ENCODE measurements around the gene ELMOD1. TPM values are rescaled to one million over a fixed set of nuclear protein-coding genes. Genes with fewer than 3 reads are reported as not detected.
"Not testable (repeated sequence)": the region's sequence is repeated elsewhere in the genome, so short reads cannot be mapped to it uniquely, and the experiment has no call there.

The ELMOD1 gene
- total RNA-seq, 4 donors from 2014 or later: 0.70 to 3.7 (median 1.6) TPM

GRCh38 chr11:107563702-107564101 lies 27.2 kb upstream of the ELMOD1 start:
- Histone ChIP-seq H3K27me3 (no peaks in the 10 kb centered on the region), H3K4me3 (no peak overlapping the region), H3K27ac (peak overlapping the region; percentile 48 to 89 (median 87)), H3K36me3 (peaks cover 0 to 3% of the 10 kb centered on the region in 2 donors), H3K9me3 (no peaks in the 10 kb centered on the region), H3K4me1 (peaks cover 13 to 22% of the 10 kb centered on the region in 2 donors)
- in situ Hi-C loops (cut with MboI; ENCODE audit: low sequenced_read_pairs in 4 of 4): no loop called here
- ATAC-seq (peak; percentile 35 to 38), DNase-seq (peak in 1 of 2 donors; percentile 17)
- TF ChIP-seq CTCF (IDR thresholded peaks at IDR 0.05 in 4 of 5, conservative IDR thresholded peaks at IDR 0.05 in 1 of 5) (peak; percentile 42 to 69 (median 52)), POLR2A (IDR thresholded peaks at IDR 0.05) (no peak)
- intact Hi-C loops (cut with DNase I; ENCODE audit: low total_unique reads): loop anchor here (5.0 to 10.0 kb wide), 4 partner anchors 209 to 661 kb away; partner anchors contain the start of genes ATM and NPAT

- peaks cover 13 to 22% of the 10 kb centered on the region in 2 donors for H3K4me1 ChIP-seq
- no peaks in the 10 kb centered on the region for H3K9me3 ChIP-seq
- no peaks in the 10 kb centered on the region for H3K36me3 ChIP-seq
- no peaks in the 10 kb centered on the region for H3K27me3 ChIP-seq
- peak overlapping the region; percentile 73 to 92 (median 80) for H3K4me3 ChIP-seq
- in situ Hi-C loops (cut with MboI; ENCODE audit: low sequenced_read_pairs in 4 of 4) (no loop called here), intact Hi-C loops (cut with DNase I; ENCODE audit: low total_unique reads) (loop anchor here (1.0 to 10.0 kb wide), 5 partner anchors 124 to 660 kb away; partner anchors contain the start of genes ATM and NPAT)
- no peak for TF ChIP-seq CTCF (IDR thresholded peaks at IDR 0.05 in 4 of 5, conservative IDR thresholded peaks at IDR 0.05 in 1 of 5)
- no peak for TF ChIP-seq POLR2A (IDR thresholded peaks at IDR 0.05)
- ATAC-seq (no peak), DNase-seq (no peak)
- peak overlapping the region; percentile 86 to 89 (median 88) for H3K27ac ChIP-seq
Measured at GRCh38 chr11:107564877-107565218, 26.1 kb upstream of the ELMOD1 start.

GRCh38 chr11:107565219-107565937 lies 25.6 kb upstream of the ELMOD1 start, which contains the start of gene ALKBH8:
Gene ALKBH8 (minus strand): TSS chr11:107565735. CDS start chr11:107560893, 4,842 bp downstream.
- peak; percentile 59 to 68 for DNase-seq
- peaks cover 13 to 22% of the 10 kb centered on the region in 2 donors for H3K4me1 ChIP-seq
- peak; percentile 95 to 98 for ATAC-seq
- H3K9me3 ChIP-seq: no peaks in the 10 kb centered on the region
- TF ChIP-seq POLR2A (IDR thresholded peaks at IDR 0.05) (no peak), CTCF (IDR thresholded peaks at IDR 0.05 in 4 of 5, conservative IDR thresholded peaks at IDR 0.05 in 1 of 5) (no peak)
- in situ Hi-C loops (cut with MboI; ENCODE audit: low sequenced_read_pairs in 4 of 4) (no loop called here), intact Hi-C loops (cut with DNase I; ENCODE audit: low total_unique reads) (loop anchor here (1.0 to 10.0 kb wide), 4 partner anchors 124 to 659 kb away; partner anchors contain the start of genes ATM and NPAT)
- no peaks in the 10 kb centered on the region for H3K27me3 ChIP-seq
- H3K4me3 ChIP-seq: peak within 1 kb of the TSS; percentile 73 to 92 (median 80)
- no peaks in the 10 kb centered on the region for H3K36me3 ChIP-seq
- peak within 1 kb of the TSS; percentile 86 to 89 (median 88) for H3K27ac ChIP-seq

GRCh38 chr11:107565955-107566501 lies 24.9 kb upstream of the ELMOD1 start:
- ATAC-seq: peak; percentile 41 to 57
- DNase-seq; H3K27me3 ChIP-seq; H3K9me3 ChIP-seq; H3K36me3 ChIP-seq; in situ Hi-C loops (cut with MboI; ENCODE audit: low sequenced_read_pairs in 4 of 4): not testable (repeated sequence)
- Histone ChIP-seq H3K4me3 (peak overlapping the region; percentile 73 to 92 (median 80)), H3K27ac (peak overlapping the region; percentile 86 to 89 (median 88)), H3K4me1 (peaks cover 13 to 22% of the 10 kb centered on the region in 2 donors)
- intact Hi-C loops (cut with DNase I; ENCODE audit: low total_unique reads): loop anchor here (1.0 to 10.0 kb wide), 4 partner anchors 123 to 659 kb away; partner anchors contain the start of genes ATM and NPAT

- H3K36me3 ChIP-seq: no peaks in the 10 kb centered on the region
- no peak for TF ChIP-seq POLR2A (IDR thresholded peaks at IDR 0.05)
- TF ChIP-seq CTCF (IDR thresholded peaks at IDR 0.05 in 4 of 5, conservative IDR thresholded peaks at IDR 0.05 in 1 of 5): no peak
- H3K9me3 ChIP-seq: no peaks in the 10 kb centered on the region
- ATAC-seq (no peak), DNase-seq (no peak)
- no peak overlapping the region for H3K4me3 ChIP-seq
- H3K27ac ChIP-seq: peak overlapping the region in 1 of 4 donors; percentile 89
- no peaks in the 10 kb centered on the region for H3K27me3 ChIP-seq
- in situ Hi-C loops (cut with MboI; ENCODE audit: low sequenced_read_pairs in 4 of 4): no loop called here
- H3K4me1 ChIP-seq: peaks cover 13 to 22% of the 10 kb centered on the region in 2 donors
- intact Hi-C loops (cut with DNase I; ENCODE audit: low total_unique reads): loop anchor here (10.0 kb wide), 3 partner anchors 328 to 658 kb away; partner anchors contain the start of genes ATM and NPAT
Measured at GRCh38 chr11:107566569-107566968, 24.4 kb upstream of the ELMOD1 start.

Measured in gastrocnemius medialis (tissue), 4 donors.